GM20431 (cell line): ENCODE measurements around the gene UCP3.

Source experiments
- in situ Hi-C: fragments of 300-500 bp; cut with MseI, MboI; formaldehyde crosslinking; loops from one replicate; pipeline ENCODE4 v1.15.0; 2020; ENCODE audit warnings: low sequenced_read_pairs; ENCODE audit not compliant: unreplicated experiment

UCP3 gene, protein sequence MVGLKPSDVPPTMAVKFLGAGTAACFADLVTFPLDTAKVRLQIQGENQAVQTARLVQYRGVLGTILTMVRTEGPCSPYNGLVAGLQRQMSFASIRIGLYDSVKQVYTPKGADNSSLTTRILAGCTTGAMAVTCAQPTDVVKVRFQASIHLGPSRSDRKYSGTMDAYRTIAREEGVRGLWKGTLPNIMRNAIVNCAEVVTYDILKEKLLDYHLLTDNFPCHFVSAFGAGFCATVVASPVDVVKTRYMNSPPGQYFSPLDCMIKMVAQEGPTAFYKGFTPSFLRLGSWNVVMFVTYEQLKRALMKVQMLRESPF

DNA sequence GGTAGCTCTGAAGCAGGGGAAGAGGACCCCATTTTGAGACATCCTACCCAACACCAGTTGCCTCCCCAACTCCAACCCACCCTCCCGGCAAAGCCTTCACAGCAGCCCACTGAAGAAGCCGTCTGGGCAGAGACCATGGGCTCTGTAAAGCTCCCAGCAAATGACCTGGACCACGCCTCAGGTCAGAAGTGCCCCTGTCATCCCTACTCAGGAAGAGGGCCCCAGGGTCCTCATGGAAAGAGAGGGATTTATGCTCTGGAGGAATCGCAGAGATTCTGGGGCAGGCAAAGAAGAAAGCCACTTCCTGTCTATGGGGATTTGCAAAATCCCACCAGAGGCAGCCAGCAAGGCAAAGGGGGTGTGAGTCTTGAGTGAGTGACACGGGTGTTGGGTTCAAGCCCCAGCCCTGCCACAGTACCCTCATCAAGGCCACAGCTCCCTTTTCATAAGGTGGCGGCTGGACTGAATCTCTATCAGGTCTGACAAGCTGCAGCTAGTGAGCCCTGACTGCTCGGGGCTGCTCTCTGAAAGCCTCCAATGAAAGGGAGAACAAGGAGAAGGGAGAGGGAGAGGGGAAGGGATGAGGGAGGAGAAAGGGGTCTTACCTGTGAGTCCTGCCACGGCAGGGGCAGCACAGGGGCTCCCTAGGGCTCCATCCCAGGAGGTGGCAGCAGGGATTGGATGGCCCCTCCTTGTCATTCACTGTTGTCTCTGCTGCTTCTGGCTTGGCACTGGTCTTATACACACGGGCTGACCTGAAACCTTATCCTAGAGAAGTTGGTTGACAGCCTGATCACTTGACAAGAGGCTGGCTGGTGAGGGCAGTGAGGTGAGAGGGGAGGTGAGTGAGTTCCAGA lies at the start of gene UCP3:
Gene UCP3, minus strand, starts transcription at position 713 of the 857 bp plus-strand sequence. CDS start 2,043 bp downstream, outside the sequence.
- in situ Hi-C loops = no loop called here

DNA sequence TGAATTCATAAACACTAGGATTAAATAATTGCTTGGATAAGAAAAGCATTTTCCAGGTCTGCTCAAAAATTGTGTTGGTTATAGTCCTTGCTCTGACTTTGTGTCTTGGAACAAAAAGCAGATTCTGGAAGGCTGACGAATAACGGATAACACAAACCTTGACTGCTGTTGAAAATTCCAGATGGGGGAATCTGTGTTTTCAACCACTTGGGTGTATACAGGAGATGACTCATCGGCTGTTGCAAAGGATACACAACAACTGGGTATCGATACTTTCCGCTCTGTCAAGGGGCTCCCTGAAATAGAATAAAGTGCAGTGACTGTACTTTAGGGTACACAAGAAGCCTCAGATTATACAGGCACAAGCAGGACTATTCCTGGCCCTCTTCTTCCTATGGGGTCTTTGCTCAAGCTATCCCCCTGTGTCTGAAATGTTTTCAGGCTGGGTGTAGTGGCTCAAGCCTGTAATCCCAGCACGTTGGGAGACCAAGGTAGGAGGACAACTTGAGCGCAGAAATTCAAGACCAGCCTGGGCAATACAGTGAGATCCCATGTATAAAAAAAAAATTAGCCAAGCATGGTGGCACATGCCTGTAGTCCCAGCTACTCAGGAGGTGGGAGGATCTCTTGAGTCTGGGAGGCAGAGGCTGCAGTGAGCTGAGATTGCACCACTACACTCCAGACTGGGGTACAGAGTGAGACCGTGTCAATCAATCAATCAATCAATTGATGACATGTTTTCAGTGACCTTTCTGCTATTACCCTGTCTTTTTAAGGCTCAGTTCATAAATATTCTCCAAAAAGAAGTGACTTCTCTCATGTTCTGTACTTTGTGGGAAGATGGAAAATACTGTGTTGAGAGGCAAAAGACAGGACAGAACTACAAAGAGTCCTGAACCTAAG lies 48.6 kb upstream of the UCP3 start:
- in situ Hi-C loops = no loop called here

DNA sequence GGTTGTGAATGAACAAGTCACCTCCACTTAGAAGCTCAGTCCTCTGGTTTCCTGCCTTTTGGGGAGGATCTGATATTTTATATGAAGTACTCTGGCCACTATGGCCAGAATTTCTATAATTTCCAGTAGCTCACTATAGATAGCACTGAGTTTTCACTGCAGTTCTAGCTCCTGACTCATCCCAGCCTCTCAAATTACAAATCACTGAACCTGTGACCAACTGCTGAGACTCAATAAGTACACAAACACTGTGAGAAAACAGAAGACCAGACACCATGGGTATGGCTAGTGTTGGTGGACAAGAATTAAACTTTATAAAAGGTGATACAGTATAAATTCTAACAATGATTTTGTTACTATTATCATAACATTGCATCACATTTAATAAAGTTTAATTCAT lies 47.1 kb upstream of the UCP3 start:
- in situ Hi-C loops = no loop called here

DNA sequence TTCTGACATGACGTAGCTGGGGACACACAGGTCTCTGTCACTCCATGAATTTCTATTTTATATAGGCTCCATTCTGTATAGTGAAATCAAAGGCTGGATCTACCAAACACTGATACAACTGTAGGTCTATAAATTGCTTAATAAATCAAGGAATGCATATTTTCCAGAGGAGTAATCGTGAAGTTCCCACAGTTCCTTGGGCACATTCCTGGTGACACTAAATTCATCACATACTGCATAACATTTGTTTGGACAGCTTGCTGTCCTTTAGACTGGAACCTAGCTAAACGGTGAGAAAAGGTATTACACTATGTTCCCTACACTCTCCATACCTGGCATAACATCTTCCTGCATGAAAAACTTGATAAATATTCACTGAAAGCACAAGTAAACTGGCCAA lies 41.6 kb upstream of the UCP3 start:
- in situ Hi-C loops = no loop called here

DNA sequence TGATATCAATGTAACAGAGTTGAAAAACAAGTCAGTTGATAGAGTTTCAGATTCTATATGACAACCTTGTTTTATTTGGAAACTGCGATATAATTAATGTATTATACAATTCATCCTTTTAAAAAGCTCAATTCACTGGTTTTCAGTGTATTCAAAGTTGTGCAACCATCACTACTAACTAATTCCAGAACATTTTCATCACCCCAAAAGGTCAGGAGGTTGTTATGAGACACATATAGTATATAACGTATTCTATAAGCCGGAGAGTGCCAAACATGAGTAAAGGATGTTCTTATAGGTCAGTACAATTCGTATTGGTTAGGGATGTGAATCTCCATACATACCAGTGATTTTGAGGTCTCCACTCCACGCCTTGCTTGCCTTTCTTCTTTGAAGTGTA lies 40.1 kb upstream of the UCP3 start:
- in situ Hi-C loops = no loop called here

DNA sequence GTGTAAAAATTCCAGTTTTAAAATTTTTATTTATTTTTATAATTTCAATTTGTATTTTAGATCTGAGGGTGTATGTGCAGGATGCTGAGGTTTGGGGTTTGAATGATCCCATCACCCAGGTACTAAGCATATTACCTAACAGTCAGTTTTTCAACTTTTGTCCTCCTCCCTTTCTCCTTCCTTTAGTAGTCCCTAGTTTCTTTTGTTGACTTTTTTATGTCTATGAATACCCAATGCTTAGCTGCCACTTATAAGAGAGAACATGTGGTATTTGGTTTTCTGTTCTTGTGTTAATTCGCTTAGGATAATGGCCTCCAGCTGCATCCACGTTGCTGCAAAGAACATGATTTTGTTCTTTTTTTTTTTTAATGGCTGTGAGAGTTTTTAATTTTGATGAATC lies 35.7 kb upstream of the UCP3 start:
- in situ Hi-C loops = no loop called here

DNA sequence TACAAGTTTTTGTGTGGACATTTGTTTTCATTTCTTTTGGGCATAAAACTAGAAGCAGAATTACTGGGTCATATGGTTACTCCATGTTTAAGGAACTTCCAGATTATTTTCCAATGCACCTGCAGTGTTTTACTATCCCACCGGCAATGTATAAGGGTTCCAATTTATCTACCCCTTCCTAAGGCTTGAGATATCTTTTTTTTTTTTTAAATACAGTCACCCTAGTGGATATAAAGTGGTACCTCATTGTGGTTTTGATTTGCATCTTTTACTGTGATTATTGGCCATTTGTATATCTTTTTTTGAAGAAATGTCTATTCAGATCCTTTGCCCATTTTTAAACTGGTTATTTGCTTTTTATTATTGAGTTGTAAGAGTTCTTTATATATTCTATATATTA lies 34.6 kb upstream of the UCP3 start:
- in situ Hi-C loops = no loop called here

DNA sequence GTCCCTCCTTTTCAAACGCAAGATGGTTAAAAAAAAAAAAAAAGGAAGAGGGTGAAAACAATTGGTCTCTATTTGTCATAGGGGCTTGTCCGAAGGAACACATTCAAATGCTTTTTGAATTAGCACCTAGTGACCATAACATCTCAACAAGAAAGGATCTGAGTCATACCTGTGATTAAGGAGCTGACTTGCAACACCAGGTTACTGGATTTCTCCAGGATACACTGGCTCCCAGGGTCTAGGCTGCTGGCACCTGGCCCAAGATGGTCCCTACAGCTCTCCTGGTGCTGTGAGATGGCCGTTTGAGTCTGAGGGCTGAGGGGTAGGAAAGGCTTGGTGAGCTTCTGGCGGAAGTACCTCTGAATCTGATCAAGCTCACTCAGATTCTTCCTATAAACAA lies 28.4 kb upstream of the UCP3 start:
- in situ Hi-C loops = no loop called here

DNA sequence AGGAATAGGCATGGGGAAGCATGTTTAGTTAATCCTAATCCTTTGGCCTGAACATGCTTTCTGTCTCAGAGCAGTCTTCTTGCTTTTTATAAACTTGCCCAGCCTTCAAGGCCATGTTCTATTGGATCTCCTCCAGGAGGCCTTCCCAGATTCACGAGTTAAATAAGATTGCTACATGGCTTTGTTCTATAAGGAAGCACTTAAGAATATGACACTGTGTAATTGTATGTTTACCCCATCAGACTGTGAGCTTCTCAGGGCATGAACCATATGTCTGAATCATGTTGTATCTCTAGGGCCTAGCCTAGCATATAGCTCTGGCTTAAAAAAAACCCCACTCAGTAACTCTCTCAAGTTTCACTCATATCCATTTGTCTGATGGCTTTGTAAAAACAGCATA lies 26.4 kb upstream of the UCP3 start:
- in situ Hi-C loops = no loop called here

DNA sequence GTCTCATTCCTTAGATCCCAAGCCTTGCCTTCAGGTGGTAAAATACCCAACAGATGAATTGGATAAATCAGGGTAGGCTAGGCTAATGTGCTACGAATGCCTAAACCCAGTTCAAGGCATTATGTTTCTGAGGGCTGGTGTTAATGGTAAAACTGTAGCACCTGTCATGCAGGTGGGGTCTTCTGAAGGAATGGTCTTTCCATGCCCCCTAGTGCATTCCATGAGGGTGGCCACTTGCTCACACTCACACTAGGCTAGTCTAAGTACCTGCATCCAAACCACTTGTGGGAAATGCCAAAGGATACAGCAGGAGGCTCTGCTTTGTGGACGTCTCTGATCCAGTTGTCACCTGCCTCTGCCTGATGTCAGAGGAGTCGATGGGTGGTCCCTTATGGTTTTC lies 24.2 kb upstream of the UCP3 start:
- in situ Hi-C loops = no loop called here

DNA sequence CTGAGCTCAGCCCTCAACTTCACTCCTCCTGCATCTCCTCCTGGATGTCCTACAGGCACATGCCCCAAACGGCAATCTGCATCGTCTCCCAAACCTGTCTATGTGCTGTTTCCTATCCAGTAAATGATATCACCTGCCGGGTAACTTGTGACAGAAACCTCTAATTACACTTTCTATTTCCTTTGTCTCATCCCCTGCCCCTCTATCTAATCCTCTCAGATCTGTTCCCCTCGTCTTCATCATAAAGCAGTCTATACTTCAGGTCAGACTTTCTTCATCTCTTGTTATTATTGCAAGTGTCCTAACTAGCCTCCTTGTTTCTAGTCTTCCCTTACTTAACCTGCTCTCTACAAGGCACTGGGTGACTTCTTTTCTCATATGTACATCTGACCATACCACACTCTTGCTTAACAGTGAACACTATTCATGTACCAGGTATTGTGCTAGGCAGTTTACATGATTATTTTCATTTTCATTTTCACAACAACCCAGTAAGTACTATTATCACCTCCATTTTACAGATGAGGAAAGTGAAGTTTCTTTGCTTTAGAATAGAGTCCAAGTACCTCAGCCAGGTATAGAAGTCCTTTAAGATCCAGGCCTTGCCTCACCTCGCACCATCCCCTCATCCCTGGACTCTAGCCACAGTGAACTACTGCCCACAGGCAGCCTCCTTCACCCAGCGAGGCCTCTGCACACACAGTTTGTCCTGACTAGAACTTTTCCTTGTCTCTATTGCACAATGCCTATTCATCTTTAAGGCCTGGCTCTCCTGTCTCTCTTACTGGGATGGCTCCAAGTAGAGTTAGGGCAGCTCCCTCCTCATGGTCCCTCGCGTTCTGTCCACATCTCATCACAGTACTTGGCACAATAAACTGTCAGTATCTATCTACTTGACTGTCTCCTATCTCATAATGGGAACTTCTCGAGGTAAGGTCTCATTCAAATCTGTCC lies 22.1 kb upstream of the UCP3 start:
- in situ Hi-C loops = no loop called here

DNA sequence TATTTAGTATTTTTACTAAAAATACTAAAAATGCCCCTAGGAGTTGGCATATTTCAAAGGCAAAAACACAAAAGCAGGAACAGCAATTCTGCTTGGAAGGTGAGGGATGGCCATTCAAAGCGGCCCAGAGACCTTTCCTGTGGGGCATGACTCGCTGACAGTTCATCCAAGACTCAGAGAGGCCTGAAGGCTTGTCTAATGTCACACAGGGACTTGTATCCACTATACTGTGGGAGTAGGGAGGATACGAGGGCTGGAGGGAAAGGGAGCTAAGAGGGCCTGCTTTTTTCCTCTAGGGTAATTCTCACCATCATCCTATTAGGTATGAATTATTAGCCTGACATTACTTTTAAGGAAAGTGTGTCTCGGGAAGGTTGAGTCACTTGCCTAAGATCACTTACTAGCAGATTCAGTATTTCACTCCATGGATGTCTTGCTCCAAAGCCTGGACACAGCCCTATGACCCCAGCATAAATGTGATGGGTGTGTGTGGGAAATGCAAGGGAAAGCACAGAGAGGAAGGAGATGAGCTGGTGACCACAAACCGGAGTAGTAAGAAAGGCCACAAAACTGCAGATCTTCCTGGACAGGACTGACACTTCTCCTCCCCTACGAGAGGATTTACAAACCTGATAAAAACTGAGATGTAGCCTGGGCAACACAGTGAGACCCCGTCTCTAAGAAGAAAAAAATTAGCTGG lies 16.7 kb upstream of the UCP3 start:
- in situ Hi-C loops = no loop called here

DNA sequence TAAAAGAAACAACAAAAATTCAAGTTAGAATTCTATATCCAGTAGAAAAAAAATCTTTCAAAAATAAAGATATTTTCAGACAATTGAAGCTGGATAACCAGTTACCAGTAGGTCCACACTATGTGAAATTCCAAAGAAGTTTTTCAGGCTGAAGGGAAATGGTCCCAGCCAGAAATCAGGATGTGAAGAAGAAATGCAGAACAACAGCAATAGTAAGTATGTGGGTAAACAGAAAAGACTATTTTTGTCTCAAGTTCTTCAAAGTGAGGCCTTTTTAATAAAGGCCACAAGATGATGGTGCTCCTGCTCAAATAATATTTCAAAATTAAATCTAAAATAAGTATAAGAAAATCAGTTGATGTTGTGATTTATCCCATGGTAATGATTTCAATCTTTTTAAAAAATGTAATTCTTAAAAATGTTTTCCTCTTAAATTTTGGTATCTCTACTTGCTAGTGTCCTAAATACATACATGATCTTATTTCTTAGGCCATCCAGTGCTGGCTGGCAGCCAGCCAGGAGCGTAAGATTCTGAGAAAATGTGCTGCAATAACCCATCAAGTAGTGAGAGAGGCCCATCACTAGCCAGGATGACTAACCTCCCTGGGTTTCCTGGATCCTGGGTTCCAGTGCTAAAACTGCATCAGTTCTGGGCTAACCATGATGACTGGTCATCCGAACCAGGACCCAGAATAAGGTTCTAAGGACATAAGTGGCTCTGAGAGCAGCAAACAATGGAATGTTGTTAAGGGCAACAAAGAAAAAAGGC lies 15.6 kb upstream of the UCP3 start:
- in situ Hi-C loops = no loop called here

DNA sequence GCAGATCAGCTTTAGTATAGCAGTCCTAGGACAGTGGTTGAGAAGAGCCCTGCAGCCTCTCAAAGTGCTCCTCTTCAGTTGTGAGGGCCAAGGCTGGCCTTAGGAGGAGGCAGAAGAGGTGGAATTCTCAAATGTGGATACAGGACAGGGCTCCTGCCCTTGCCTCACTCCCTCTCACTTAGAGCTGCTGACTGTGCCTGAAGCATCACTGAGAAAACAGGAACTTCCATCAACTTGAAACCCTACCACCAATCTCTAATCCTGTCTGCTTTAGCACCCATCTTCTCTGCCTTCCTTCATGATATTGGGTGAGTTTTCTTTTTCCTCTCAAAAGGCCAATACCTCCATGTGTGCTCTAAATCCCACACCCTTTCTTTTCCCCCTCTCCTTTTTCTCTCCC lies 14.4 kb upstream of the UCP3 start:
- in situ Hi-C loops = no loop called here

DNA sequence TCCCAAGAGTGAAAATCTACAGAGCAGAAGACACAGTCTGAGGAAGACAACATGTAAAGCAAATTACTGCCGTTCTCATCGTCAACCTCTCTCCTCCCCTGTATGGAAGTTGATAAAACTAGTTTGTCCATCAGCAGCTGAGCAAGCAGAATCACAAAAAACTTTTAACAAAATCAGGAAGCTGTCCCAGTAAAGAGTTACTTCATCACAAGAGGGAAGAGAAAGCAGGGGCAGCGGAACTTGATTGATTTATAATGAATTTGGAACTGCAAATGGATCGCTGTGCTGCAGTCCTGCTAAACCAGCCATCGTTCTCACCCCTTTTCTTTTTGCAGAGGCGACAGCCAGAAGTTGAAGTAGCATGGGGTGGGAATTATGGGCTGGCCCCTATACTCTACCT lies 13.7 kb upstream of the UCP3 start:
- in situ Hi-C loops = no loop called here

DNA sequence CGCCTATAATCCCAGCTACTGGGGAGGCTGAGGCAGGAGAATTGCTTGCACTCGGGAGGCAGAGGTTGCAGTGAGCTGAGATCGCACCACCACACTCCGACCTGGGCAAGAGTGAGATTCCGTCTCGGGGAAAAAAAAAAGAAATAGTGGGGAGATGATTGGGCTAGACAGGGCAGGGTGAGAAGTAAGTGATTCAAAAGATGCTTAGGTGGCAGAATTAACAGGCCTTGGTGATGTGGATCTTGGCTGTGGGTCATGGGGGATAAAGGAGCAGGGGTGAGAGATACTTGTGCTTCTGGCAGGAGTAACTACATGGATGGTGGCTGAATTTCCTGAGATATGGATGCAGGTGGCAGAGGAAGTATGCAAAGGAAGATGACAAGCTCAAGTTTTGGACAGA lies 13.1 kb upstream of the UCP3 start:
- in situ Hi-C loops = no loop called here

DNA sequence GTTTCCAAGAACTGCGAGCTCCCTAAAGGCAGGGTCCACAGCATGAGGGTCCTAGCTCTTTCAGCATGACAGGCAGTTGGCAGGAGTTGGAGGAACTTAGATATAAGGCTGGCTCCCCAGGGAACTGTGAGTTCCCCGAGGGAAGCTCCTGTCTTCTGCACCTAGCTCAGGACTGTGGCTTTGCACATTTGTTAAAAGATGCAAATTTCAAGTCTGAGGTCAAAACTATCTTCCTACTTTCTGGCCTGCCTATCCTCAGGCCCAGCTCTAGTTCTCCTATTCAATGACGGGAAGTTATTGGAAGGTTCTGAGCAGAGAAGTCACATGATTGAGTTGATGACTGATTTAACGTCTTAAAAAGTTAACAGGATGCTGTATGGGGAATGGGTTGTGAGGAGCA lies 11.7 kb upstream of the UCP3 start:
- in situ Hi-C loops = no loop called here

DNA sequence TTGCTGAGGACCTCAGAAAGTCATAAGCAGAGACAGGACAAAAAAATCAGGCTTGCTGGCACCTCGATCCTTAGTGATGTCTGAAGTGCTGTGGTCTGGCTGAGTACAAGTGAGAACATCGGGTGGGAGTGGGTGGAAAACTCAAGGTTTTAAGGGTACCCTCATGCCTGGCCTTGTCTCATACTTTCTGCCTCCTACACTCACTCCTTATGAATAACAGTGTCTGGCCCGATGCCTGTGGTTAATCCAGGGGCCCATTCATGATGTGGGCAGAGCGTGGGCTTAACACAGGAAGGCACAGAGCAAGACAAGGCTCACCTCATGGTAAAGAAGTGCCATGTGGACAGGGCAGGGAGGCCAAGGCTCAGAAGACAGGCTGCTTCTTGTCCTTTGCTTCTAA lies 11.0 kb upstream of the UCP3 start:
- in situ Hi-C loops = no loop called here
